Esophagus squamous epithelium (tissue), 5 donors: ENCODE results near the gene ABHD4. TPM values are rescaled to one million over a fixed set of nuclear protein-coding genes. Genes with fewer than 3 reads are reported as not detected.
"Not testable (repeated sequence)": the region's sequence is repeated elsewhere in the genome, so short reads cannot be mapped to it uniquely, and the experiment has no call there.

ENCODE experiments used
- DNase-seq: peaks from one replicate; lab custom pipeline; 2025; lab: John Stamatoyannopoulos, UW
- H3K27ac ChIP-seq, 4 donors: fragments of 200-600 bp; sonication (generic); one replicate each; pipeline ENCODE4 v1.5.1; 2016 to 2019; ENCODE audit warnings: mild to moderate bottlenecking in 1 of 4
- H3K27me3 ChIP-seq, 4 donors: fragments of 200-600 bp; sonication (generic); 1 replicate in 3 of 4; 2 replicates in 1 of 4; pipeline versions ENCODE4 v1.5.1 to v1.6.0; 2017 to 2021; ENCODE audit warnings: antibody characterized with exemption in 1 of 4
- H3K36me3 ChIP-seq, 3 donors: fragments of 200-600 bp; sonication (generic); one replicate each; pipeline ENCODE4 v1.5.1; 2016 to 2019
- H3K4me1 ChIP-seq, 3 donors: fragments of 200-600 bp; sonication (generic); one replicate each; pipeline ENCODE4 v1.5.1; 2017 to 2019
- H3K4me3 ChIP-seq, 4 donors: fragments of 200-600 bp; sonication (generic); 1 replicate in 3 of 4; 2 replicates in 1 of 4; pipeline ENCODE4 v1.5.1; 2016 to 2019; ENCODE audit warnings: mild to moderate bottlenecking in 2 of 4, moderate library complexity in 1 of 4
- H3K9me3 ChIP-seq, 3 donors: fragments of 200-600 bp; sonication (generic); one replicate each; pipeline ENCODE4 v1.5.1; 2016 to 2019
- POLR2A ChIP-seq, 4 donors: fragments of 450-650 bp; IDR thresholded peaks; one replicate each; pipeline ENCODE4 v1.6.1; 2017; ENCODE audit warnings: antibody characterized with exemption in 4 of 4, mild to moderate bottlenecking in 4 of 4, moderate library complexity in 3 of 4
- WGBS, 2 donors: methylation state at CpG; one replicate each; pipeline ENCODE4 v1.1.5; 2018; 5-methylcytosine and 5-hydroxymethylcytosine counted together
- intact Hi-C: fragments of 100-400 bp; cut with DNase I; formaldehyde crosslinking; loops from one replicate; pipeline ENCODE4 v1.15.0; 2022
- total RNA-seq, 4 donors: library from RNA; depleted of rRNA; stranded (reverse); fragments of >200 nt; gene quantifications; one replicate each; pipeline ENCODE4 v1.1.0, GENCODE V29; 2016
- TF ChIP-seq, protein P1 (sequence below), 6 experiments: fragments of 450-650 bp in 4 of 6; fragments of 200-600 bp in 2 of 6; sonication (generic) in 2 of 6; IDR thresholded peaks; one replicate each; pipeline ENCODE4 v1.5.1; 2016 to 2019; ENCODE audit warnings: antibody characterized with exemption in 6 of 6, mild to moderate bottlenecking in 4 of 6, moderate library complexity in 4 of 6
- donor health status: DM: yes; HTN: yes; CAD: no.

The ABHD4 gene
- total RNA-seq, 4 donors from 2014 or later = 22.9 to 45.4 (median 30.1) TPM

DNA sequence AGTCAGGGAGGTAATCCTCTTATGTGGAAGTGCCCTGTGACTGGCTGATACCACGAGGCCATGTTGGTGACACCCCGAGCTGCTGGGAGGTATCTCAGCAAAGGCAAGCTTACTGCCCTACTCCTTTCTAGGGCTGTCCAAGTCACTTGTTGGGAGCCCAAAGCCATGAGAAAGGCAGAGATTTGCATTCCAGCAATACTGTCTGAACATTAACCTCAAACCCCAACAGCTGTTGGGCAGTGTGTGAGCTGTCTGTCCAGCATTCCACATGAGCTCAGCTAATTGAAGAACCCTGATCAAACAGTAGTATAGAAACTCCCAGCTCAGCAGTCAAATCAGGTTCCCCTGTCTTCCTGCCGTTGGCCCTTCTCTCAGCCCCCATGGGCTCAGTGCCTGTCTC, 9.2 kb downstream of the ABHD4 start:
- Histone ChIP-seq H3K9me3 (no peaks in the 10 kb centered on the region), H3K4me1 (peaks cover 0 to 8% (median 0%) of the 10 kb centered on the region in 3 donors), H3K36me3 (peaks cover 56 to 100% (median 69%) of the 10 kb centered on the region in 3 donors), H3K27me3 (no peaks in the 10 kb centered on the region), H3K4me3 (no peak overlapping the region), H3K27ac (no peak overlapping the region)
- 75 to 89% methylated on average over 3 of the region's 3 CpGs for WGBS, 2 donors
- intact Hi-C loops = no loop called here
- no peak for DNase-seq
- no peak for TF ChIP-seq POLR2A (IDR thresholded peaks at IDR 0.05)
- TF ChIP-seq, protein P1, sequence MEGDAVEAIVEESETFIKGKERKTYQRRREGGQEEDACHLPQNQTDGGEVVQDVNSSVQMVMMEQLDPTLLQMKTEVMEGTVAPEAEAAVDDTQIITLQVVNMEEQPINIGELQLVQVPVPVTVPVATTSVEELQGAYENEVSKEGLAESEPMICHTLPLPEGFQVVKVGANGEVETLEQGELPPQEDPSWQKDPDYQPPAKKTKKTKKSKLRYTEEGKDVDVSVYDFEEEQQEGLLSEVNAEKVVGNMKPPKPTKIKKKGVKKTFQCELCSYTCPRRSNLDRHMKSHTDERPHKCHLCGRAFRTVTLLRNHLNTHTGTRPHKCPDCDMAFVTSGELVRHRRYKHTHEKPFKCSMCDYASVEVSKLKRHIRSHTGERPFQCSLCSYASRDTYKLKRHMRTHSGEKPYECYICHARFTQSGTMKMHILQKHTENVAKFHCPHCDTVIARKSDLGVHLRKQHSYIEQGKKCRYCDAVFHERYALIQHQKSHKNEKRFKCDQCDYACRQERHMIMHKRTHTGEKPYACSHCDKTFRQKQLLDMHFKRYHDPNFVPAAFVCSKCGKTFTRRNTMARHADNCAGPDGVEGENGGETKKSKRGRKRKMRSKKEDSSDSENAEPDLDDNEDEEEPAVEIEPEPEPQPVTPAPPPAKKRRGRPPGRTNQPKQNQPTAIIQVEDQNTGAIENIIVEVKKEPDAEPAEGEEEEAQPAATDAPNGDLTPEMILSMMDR (IDR thresholded peaks at IDR 0.05) = no peak

- H3K9me3 ChIP-seq = no peaks in the 10 kb centered on the region
- DNase-seq = no peak
- 90 to 100% methylated on average over 1 to 2 of the region's 2 CpGs for WGBS, 2 donors
- H3K4me3 ChIP-seq = no peak overlapping the region
- TF ChIP-seq POLR2A (IDR thresholded peaks at IDR 0.05) = no peak
- TF ChIP-seq, protein P1 (IDR thresholded peaks at IDR 0.05) = no peak
- H3K27me3 ChIP-seq = no peaks in the 10 kb centered on the region
- peaks cover 0 to 11% (median 0%) of the 10 kb centered on the region in 3 donors for H3K4me1 ChIP-seq
- peaks cover 32 to 74% (median 36%) of the 10 kb centered on the region in 3 donors for H3K36me3 ChIP-seq
- intact Hi-C loops = no loop called here
- H3K27ac ChIP-seq = no peak overlapping the region
Observed at GRCh38 chr14:22610931-22611330, 12.8 kb downstream of the ABHD4 start.

- peak overlapping the region in 1 of 4 donors; percentile 1 for H3K27ac ChIP-seq
- no peak for DNase-seq
- peaks cover 21 to 51% (median 22%) of the 10 kb centered on the region in 3 donors for H3K36me3 ChIP-seq
- intact Hi-C loops = no loop called here
- 63% methylated on average over 2 of the region's 2 CpGs for WGBS, 2 donors
- TF ChIP-seq, protein P1 (IDR thresholded peaks at IDR 0.05) = peak in 1 of 6 experiments; percentile 11
- TF ChIP-seq POLR2A (IDR thresholded peaks at IDR 0.05) = no peak
- peaks cover 0 to 11% (median 0%) of the 10 kb centered on the region in 3 donors for H3K4me1 ChIP-seq
- H3K27me3 ChIP-seq = no peaks in the 10 kb centered on the region
- no peak overlapping the region for H3K4me3 ChIP-seq
- H3K9me3 ChIP-seq = no peaks in the 10 kb centered on the region
Observed at GRCh38 chr14:22613106-22613695, 15.1 kb downstream of the ABHD4 start.

DNA sequence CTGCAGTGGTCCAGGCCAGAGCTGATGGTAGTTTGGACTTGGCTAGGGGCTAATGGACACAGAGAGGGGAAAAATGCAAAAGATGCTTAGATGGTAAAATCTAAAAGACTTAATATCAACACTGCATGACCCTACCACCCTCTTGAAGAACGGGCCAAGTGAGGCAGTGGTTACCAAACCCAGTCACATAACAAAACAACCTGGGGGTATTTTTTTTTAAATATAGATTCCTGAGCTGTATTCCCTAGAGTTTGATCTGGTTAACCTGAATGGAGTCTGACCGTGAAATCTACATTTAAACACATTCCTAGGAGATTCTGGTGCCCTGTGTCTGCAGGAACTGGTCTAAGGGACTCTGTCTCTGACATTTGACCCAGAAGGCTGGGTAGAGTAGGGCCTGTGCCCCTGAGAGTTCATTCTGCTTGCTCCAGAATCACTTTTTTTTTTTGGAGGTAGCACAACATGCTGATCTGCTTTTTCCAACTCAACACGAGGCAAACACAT, 15.7 kb downstream of the ABHD4 start:
- intact Hi-C loops = no loop called here
- Histone ChIP-seq H3K9me3 (no peaks in the 10 kb centered on the region), H3K27me3 (no peaks in the 10 kb centered on the region), H3K27ac (peak overlapping the region in 2 of 4 donors; percentile 1 to 36), H3K4me1 (peaks cover 0 to 11% (median 0%) of the 10 kb centered on the region in 3 donors), H3K4me3 (no peak overlapping the region), H3K36me3 (peaks cover 21 to 45% (median 22%) of the 10 kb centered on the region in 3 donors)
- TF ChIP-seq, protein P1 (IDR thresholded peaks at IDR 0.05) = no peak
- TF ChIP-seq POLR2A (IDR thresholded peaks at IDR 0.05) = no peak
- no peak for DNase-seq
- 34 to 55% methylated on average over 3 of the region's 3 CpGs for WGBS, 2 donors

- TF ChIP-seq, protein P1 (IDR thresholded peaks at IDR 0.05) = no peak
- no peak for TF ChIP-seq POLR2A (IDR thresholded peaks at IDR 0.05)
- H3K27ac ChIP-seq = peak overlapping the region in 1 of 4 donors; percentile 36
- H3K9me3 ChIP-seq = no peaks in the 10 kb centered on the region
- no peaks in the 10 kb centered on the region for H3K27me3 ChIP-seq
- peaks cover 0 to 11% (median 0%) of the 10 kb centered on the region in 3 donors for H3K4me1 ChIP-seq
- no peak for DNase-seq
- no peak overlapping the region for H3K4me3 ChIP-seq
- intact Hi-C loops = no loop called here
- 27 to 28% methylated on average over 4 to 6 of the region's 6 CpGs for WGBS, 2 donors
- H3K36me3 ChIP-seq = peaks cover 18 to 40% (median 22%) of the 10 kb centered on the region in 3 donors
Observed at GRCh38 chr14:22614240-22614799, 16.2 kb downstream of the ABHD4 start.

GRCh38 chr14:22615765-22616164, 17.7 kb downstream of the ABHD4 start:
- intact Hi-C loops, H3K4me3 ChIP-seq, H3K27ac ChIP-seq, DNase-seq, H3K27me3 ChIP-seq, H3K9me3 ChIP-seq: not testable (repeated sequence)
- WGBS, 2 donors = 72 to 91% methylated on average over 2 of the region's 2 CpGs
- peaks cover 0 to 11% (median 0%) of the 10 kb centered on the region in 3 donors for H3K4me1 ChIP-seq
- H3K36me3 ChIP-seq = peaks cover 9 to 26% (median 10%) of the 10 kb centered on the region in 3 donors
